ENCODE results near the gene HIP1. TPM values are rescaled to one million over a fixed set of nuclear protein-coding genes. Genes with fewer than 3 reads are reported as not detected.
"Not testable (repeated sequence)": the region's sequence is repeated elsewhere in the genome, so short reads cannot be mapped to it uniquely, and the experiment has no call there.

HIP1 gene
- total RNA-seq, 1 experiment from 2014 or later, result 48.6 TPM

GRCh38 chr7:75565132-75565837, 173.5 kb downstream of the HIP1 start:
- 0 out of 2 replicates have a peak overlapping the region, but pooled peaks have one; percentile 11 for H3K27ac ChIP-seq
- H3K9me3 ChIP-seq (replicated peaks), result no peaks in the 10 kb centered on the region
- peak; percentile 79 to 87 for DNase-seq
- no peaks in the 10 kb centered on the region for H3K27me3 ChIP-seq
- peaks cover 30% of the 10 kb centered on the region for H3K36me3 ChIP-seq
- peaks cover 14% of the 10 kb centered on the region for H3K4me1 ChIP-seq
- H3K4me3 ChIP-seq, result no peak overlapping the region

- no peaks in the 10 kb centered on the region for H3K27me3 ChIP-seq
- DNase-seq, result no peak
- no peak overlapping the region for H3K4me3 ChIP-seq
- H3K27ac ChIP-seq, result no peak overlapping the region
- H3K9me3 ChIP-seq (replicated peaks), result no peaks in the 10 kb centered on the region
- H3K36me3 ChIP-seq, result peaks cover 34% of the 10 kb centered on the region
- H3K4me1 ChIP-seq, result peaks cover 14% of the 10 kb centered on the region
These were observed 175.6 kb downstream of the HIP1 start for GRCh38 chr7:75563171-75563570.

DNA sequence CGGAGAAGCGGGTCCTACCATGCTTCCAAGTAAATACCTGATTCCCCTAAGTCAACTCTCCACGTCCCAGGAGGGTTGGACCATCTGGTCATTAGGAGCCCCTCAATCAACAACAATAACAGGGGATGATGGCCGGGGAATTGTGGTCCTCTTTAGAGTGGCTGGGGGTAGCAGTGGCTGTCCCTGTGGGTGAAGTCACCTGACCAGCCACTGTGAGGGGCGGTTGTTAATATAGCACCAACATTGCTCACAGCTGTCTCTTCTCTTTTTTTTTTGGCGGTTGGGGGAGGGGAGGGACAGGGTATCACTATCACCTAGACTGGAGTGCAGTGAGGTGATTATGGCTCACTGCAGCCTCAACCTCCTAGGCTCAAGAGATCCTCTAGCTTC, 178.8 kb downstream of the HIP1 start:
- Histone ChIP-seq H3K4me3 (no peak overlapping the region), H3K4me1 (peaks cover 3% of the 10 kb centered on the region), H3K27me3 (no peaks in the 10 kb centered on the region), H3K9me3 (replicated peaks) (no peaks in the 10 kb centered on the region), H3K27ac (no peak overlapping the region), H3K36me3 (peaks cover 49% of the 10 kb centered on the region)
- DNase-seq, result peak in 1 of 2 experiments; percentile 23

DNA sequence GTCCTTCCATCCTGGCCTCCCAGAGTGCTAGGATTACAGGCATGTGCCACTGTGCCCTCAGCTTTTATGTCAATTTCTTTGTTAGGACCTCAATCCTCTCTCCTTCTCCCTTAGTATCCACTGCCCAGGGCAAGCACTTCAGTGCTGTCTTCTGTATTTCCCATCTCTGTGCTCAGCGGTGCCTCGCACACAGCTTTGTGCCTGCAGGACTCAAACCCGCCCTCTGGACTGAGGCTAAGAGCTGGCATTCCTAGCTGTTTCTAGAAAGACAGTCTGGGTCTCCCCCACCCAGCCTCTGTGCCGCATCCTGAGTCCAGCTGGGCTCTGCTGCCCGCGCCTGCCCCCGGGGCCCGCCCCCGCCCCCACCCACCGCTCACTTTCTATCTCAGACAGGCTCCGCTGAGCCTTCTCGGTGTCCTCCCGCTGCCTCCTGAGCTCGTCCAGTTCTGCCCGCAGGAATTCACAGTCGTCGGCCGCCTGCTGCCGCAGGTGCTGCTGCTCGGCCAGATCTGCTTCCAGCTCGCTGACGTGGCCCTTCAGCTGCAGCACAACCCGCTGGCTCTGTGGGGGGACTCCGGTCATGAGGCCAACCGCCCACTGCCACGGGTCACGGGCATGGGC, 179.3 kb downstream of the HIP1 start:
- peaks cover 52% of the 10 kb centered on the region for H3K36me3 ChIP-seq
- DNase-seq, result no peak

GRCh38 chr7:75556835-75557234, 181.9 kb downstream of the HIP1 start:
- not testable (repeated sequence) for H3K9me3 ChIP-seq (replicated peaks)

More for the DNA sequence above, 179.3 kb downstream of the HIP1 start:
- H3K4me3 ChIP-seq, result no peak overlapping the region
- H3K4me1 ChIP-seq, result no peaks in the 10 kb centered on the region
- no peaks in the 10 kb centered on the region for H3K27me3 ChIP-seq
- no peak overlapping the region for H3K27ac ChIP-seq
- H3K9me3 ChIP-seq (replicated peaks), result no peaks in the 10 kb centered on the region

GRCh38 chr7:75555736-75556135, 183.0 kb downstream of the HIP1 start:
- H3K9me3 ChIP-seq (replicated peaks), result no peaks in the 10 kb centered on the region
- peaks cover 53% of the 10 kb centered on the region for H3K36me3 ChIP-seq
- no peak for DNase-seq
- no peaks in the 10 kb centered on the region for H3K27me3 ChIP-seq
- H3K4me1 ChIP-seq, result no peaks in the 10 kb centered on the region
- no peak overlapping the region for H3K27ac ChIP-seq
- H3K4me3 ChIP-seq, result no peak overlapping the region

More at GRCh38 chr7:75556835-75557234, 181.9 kb downstream of the HIP1 start:
- peaks cover 60% of the 10 kb centered on the region for H3K36me3 ChIP-seq
- not testable (repeated sequence) for H3K4me3 ChIP-seq, H3K4me1 ChIP-seq, H3K27me3 ChIP-seq, DNase-seq, H3K27ac ChIP-seq

DNA sequence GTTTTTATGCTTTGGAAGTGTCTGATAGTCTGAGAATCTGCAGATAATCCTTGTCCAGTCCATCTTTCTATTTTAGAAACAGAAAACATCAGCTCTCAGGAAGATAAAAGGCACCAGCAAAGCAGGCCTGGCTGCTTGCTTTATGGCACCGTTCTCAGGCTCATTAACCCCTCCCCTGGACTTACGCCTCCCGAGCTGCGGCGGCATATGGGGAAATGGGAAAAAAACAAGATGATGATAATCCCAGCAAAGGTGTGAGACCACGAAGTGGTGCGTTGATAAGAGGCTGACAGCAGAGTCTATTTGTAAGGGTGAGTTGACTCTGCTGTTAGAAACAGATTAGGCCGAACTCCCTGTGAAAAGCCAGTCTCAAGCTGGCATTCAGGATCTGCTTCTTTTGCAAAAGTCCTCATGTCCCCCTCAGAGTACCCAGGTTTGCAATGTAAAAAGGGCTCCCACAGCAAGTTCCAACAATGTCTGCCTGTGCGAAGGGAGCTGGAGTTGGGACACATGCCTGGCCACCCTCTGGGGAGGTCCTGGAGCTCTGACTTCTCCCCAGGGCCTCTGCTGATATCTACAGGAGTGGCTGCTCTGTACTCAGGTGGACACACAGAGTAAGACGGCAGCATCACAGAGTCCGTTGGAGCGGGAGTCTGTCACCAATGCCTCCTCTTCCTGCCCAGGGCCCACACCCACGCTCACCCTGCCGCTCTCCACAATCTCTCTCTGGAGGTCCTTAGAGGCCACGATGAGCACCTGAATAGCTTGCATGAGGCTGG, 192.3 kb downstream of the HIP1 start:
- no peaks in the 10 kb centered on the region for H3K9me3 ChIP-seq (replicated peaks)
- no peak overlapping the region for H3K4me3 ChIP-seq
- H3K27me3 ChIP-seq, result no peaks in the 10 kb centered on the region
- no peak overlapping the region for H3K27ac ChIP-seq
- DNase-seq, result no peak
- peaks cover 43% of the 10 kb centered on the region for H3K36me3 ChIP-seq
- no peaks in the 10 kb centered on the region for H3K4me1 ChIP-seq

- no peak overlapping the region for H3K4me3 ChIP-seq
- no peaks in the 10 kb centered on the region; the same call in 1 of the 2 replicates for H3K4me1 ChIP-seq
- no peaks in the 10 kb centered on the region for H3K9me3 ChIP-seq (replicated peaks)
- DNase-seq, result no peak
- H3K27me3 ChIP-seq, result no peaks in the 10 kb centered on the region
- no peak overlapping the region for H3K27ac ChIP-seq
- peaks cover 26% of the 10 kb centered on the region for H3K36me3 ChIP-seq
These were observed 201.0 kb downstream of the HIP1 start for GRCh38 chr7:75537731-75538130.

DNA sequence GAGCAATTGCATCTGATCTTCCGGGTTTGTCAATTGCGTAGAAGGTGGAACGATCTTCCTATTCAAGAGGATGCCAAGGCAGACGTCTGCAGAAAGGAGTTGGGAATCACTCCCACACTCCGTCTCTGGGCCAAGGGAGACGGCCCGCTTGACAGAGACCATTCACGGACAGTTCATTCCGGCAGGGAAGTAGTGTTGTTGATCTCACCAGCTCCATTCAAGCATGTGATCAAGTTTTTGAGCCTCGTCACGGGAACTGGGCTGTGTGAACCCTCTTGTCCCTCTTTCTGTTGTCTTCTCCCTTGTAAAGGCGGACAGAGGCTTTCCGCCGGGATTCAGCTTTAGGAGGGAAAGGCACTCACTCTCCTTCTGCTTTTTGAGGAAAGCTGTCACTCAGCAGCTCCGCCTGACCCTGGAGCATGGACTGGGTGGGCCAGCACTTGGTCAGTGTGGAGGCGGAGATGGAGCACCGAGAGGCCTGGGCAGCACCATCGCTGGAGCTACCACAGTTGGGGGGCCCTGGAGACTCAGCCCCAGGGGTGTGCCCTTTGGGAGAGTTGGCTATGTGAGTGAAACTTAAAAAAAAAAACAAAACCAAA, 201.7 kb downstream of the HIP1 start:
- Histone ChIP-seq H3K4me1 (peaks cover 4% of the 10 kb centered on the region; the same call in 1 of the 2 replicates), H3K36me3 (peaks cover 22% of the 10 kb centered on the region), H3K27me3 (no peaks in the 10 kb centered on the region), H3K27ac (no peak overlapping the region), H3K4me3 (no peak overlapping the region), H3K9me3 (replicated peaks) (no peaks in the 10 kb centered on the region)
- DNase-seq, result no peak

GRCh38 chr7:75536491-75536890, 202.2 kb downstream of the HIP1 start:
- Histone ChIP-seq H3K4me3 (no peak overlapping the region), H3K27me3 (no peaks in the 10 kb centered on the region), H3K27ac (no peak overlapping the region), H3K36me3 (peaks cover 17% of the 10 kb centered on the region), H3K9me3 (replicated peaks) (no peaks in the 10 kb centered on the region), H3K4me1 (peaks cover 9% of the 10 kb centered on the region)
- DNase-seq, result no peak

DNA sequence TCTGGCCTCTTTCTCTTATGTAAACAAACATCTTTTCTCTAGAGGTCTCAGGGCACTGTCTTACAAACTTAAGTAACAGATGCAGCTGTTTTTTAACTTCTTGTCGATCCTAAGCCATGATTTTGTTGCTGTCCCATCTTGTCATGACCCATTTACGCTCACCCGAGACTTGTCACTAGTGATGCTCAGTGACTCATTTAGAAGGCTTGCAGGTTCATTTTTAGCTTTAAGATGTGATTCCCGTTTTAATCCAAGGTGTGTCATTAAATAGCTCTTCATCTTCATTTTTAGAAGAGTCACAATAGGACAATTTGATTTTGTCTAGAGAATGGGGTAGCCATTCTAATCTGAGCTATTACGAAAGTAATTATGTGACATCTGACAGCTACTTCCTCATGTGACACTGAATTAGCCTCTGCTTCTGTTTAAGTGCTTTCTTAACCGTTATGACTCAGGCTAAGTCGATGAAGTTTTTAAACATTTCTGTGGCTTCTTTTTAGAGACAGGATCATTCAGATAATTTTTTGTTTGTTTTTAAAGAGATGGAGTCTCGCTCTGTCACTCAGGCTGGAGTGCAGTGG, 203.9 kb downstream of the HIP1 start:
- Histone ChIP-seq H3K27me3 (no peaks in the 10 kb centered on the region), H3K36me3 (peaks cover 15% of the 10 kb centered on the region), H3K4me1 (peaks cover 17% of the 10 kb centered on the region), H3K4me3 (no peak overlapping the region), H3K27ac (no peak overlapping the region), H3K9me3 (replicated peaks) (no peaks in the 10 kb centered on the region)
- DNase-seq, result peak in 1 of 2 experiments; percentile 13

DNA sequence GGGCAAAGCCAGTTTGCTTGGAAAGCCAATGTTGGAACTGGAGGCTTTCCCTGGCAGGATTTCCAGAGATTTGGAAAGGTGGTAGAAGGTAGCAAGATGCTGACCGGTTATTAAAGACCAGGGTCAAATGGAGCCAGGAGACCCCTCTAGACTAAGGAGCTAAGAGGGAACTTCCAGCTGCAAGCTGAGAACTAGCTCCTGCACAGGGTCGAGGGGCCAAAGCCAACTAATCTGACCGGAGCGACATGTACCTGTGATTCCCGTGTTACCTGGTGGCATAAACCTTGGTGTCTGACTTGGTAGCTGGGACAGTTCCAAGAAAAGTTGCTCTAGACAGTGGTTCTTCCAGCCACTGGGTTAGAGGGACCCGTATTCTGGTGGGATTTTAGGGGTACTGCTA, 204.8 kb downstream of the HIP1 start:
- H3K27me3 ChIP-seq, result no peaks in the 10 kb centered on the region
- H3K4me3 ChIP-seq, result no peak overlapping the region
- H3K4me1 ChIP-seq, result peaks cover 17% of the 10 kb centered on the region
- H3K9me3 ChIP-seq (replicated peaks), result no peaks in the 10 kb centered on the region
- DNase-seq, result no peak
- no peak overlapping the region for H3K27ac ChIP-seq
- H3K36me3 ChIP-seq, result peaks cover 15% of the 10 kb centered on the region

DNA sequence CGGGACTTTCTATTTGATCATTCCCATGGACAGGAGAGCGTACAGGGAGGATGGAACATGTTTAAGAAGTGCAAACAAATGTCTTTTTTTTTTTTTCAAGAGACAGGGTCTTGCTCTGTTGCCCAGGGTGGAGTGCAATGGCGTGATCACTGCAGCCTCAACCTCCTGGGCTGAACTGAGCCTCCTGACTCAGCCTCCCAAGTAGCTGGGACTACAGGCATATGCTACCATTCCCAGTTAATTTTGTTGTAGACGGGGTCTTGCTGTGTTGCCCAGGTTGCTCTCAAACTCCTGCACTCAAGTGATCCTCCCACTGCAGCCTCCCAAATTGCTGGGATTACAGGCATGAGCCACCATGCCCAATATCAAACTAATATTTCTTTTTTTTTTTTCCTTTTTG, 206.1 kb downstream of the HIP1 start:
- Histone ChIP-seq H3K4me3 (no peak overlapping the region), H3K27me3 (no peaks in the 10 kb centered on the region), H3K4me1 (peaks cover 17% of the 10 kb centered on the region), H3K9me3 (replicated peaks) (no peaks in the 10 kb centered on the region), H3K27ac (no peak overlapping the region), H3K36me3 (peaks cover 9% of the 10 kb centered on the region)
- DNase-seq, result no peak

- peaks cover 2% of the 10 kb centered on the region; the same call in 1 of the 2 replicates for H3K36me3 ChIP-seq
- no peaks in the 10 kb centered on the region for H3K9me3 ChIP-seq (replicated peaks)
- peaks cover 17% of the 10 kb centered on the region for H3K4me1 ChIP-seq
- no peak overlapping the region for H3K4me3 ChIP-seq
- H3K27me3 ChIP-seq, result no peaks in the 10 kb centered on the region
- peak; percentile 72 to 81 for DNase-seq
- H3K27ac ChIP-seq, result no peak overlapping the region
These were observed 207.4 kb downstream of the HIP1 start for GRCh38 chr7:75531359-75531821.

All from SJCRH30 (cell line).